GM20000 (cell line): Measurements from ENCODE around the gene STMN3.
"Not testable (repeated sequence)": the region's sequence is repeated elsewhere in the genome, so short reads cannot be mapped to it uniquely, and the experiment has no call there.

ENCODE experiments used
- DNase-seq: peaks from one replicate; pipeline ENCODE4 v3.0.0; 2012; ENCODE audit warnings: low spot score
- CTCF ChIP-seq: IDR thresholded peaks from 2 replicates; pipeline ENCODE4 v1.5.1; 2012; ENCODE audit warnings: mild to moderate bottlenecking, control low read depth; ENCODE audit errors: extremely low read depth, missing control alignments

STMN3 gene

GRCh38 chr20:63641792-63642523 is 11.3 kb downstream of the STMN3 start:
- TF ChIP-seq CTCF = peak; percentile 22
- peak; percentile 99 for DNase-seq

- no peak for TF ChIP-seq CTCF
- DNase-seq = no peak
Observed at GRCh38 chr20:63641146-63641791, 12.0 kb downstream of the STMN3 start.

- not testable (repeated sequence) for DNase-seq
Observed at GRCh38 chr20:63640686-63641085, 12.5 kb downstream of the STMN3 start.

- DNase-seq = no peak
- no peak for TF ChIP-seq CTCF
Observed at GRCh38 chr20:63640086-63640485, 13.1 kb downstream of the STMN3 start.

- DNase-seq = no peak
- no peak for TF ChIP-seq CTCF
Observed at GRCh38 chr20:63639093-63639975, 13.9 kb downstream of the STMN3 start.

GRCh38 chr20:63636752-63637628 is 16.2 kb downstream of the STMN3 start:
- no peak for TF ChIP-seq CTCF

GRCh38 chr20:63635431-63636141 is 17.6 kb downstream of the STMN3 start:
- no peak for DNase-seq
- no peak for TF ChIP-seq CTCF

More at GRCh38 chr20:63636752-63637628, 16.2 kb downstream of the STMN3 start:
- no peak for DNase-seq
